A549 (cell line): ENCODE results near the gene BTBD16. TPM values are rescaled to one million over a fixed set of nuclear protein-coding genes. Genes with fewer than 3 reads are reported as not detected.

Source experiments
- ATAC-seq, 2 experiments: fragments of 200-7000 bp in 1 of 2; fragments of >200 bp in 1 of 2; cut with Nextera tagmentation in 1 of 2; cut with Tn5 transposase in 1 of 2; 3 replicates each; pipeline versions ENCODE4 v1.8.0 to v1.9.1; 2018 to 2020; ENCODE audit warnings: mild to moderate bottlenecking in 1 of 2, moderate library complexity in 1 of 2
- CTCF ChIA-PET: fragments of 300-600 bp; sonication (Branson Sonifier 250); formaldehyde crosslinking; extraction: SDS; loops from one replicate; lab custom pipeline; 2021; ENCODE audit warnings: antibody characterized with exemption, inconsistent platforms; lab: Yijun Ruan, JAX
- POLR2A ChIA-PET: fragments of 350-600 bp; formaldehyde crosslinking; extraction: SDS; loops from one replicate; lab custom pipeline; 2021; ENCODE audit warnings: antibody characterized with exemption, inconsistent platforms; lab: Yijun Ruan, JAX
- DNase-seq, 2 experiments: peaks; one replicate each; pipeline versions ENCODE4 v3.0.0 to v3.0.0-alpha.2; 2011 to 2016; ENCODE audit warnings: low read depth in 1 of 2, low spot score in 1 of 2
- FAIRE-seq: peaks from 2 replicates; lab custom pipeline; 2011; peaks lifted over from hg19 to GRCh38; lab: Jason Lieb, UNC
- H3K27ac ChIP-seq, 2 experiments: fragments of >200 bp; sonication (Bioruptor Twin); formaldehyde crosslinking; 3 replicates each; pipeline ENCODE4 v1.5.1; 2016 to 2017
- H3K4me1 ChIP-seq: fragments of >200 bp; sonication (Bioruptor Twin); formaldehyde crosslinking; 3 replicates; pipeline ENCODE4 v1.6.1; 2016
- H3K4me2 ChIP-seq: fragments of >200 bp; sonication (Bioruptor Twin); formaldehyde crosslinking; 3 replicates; pipeline ENCODE4 v1.6.1; 2016
- H3K4me3 ChIP-seq: fragments of >200 bp; sonication (Bioruptor Twin); formaldehyde crosslinking; 3 replicates; pipeline ENCODE4 v1.5.1; 2016
- H3K9me3 ChIP-seq: fragments of >200 bp; sonication (Bioruptor Twin); formaldehyde crosslinking; 3 replicates; pipeline ENCODE4 v1.6.1; 2016
- CBX8 ChIP-seq: fragments of 200-600 bp; sonication (generic); IDR thresholded peaks from 2 replicates; pipeline ENCODE4 v1.6.1; 2016
- CHD2 ChIP-seq: fragments of 150-350 bp; IDR thresholded peaks from 2 replicates; pipeline ENCODE4 v1.6.1; 2014; ENCODE audit warnings: low read length; ENCODE audit not compliant: partially characterized antibody
- EHMT2 ChIP-seq: fragments of 200-600 bp; sonication (generic); IDR thresholded peaks from 2 replicates; pipeline ENCODE4 v1.6.1; 2016; ENCODE audit warnings: antibody characterized with exemption, low read depth, mild to moderate bottlenecking, moderate library complexity
- FOSL2 ChIP-seq, 2 experiments: fragments of 450-650 bp in 1 of 2; fragments of >200 bp in 1 of 2; sonication (Bioruptor Twin) in 1 of 2; formaldehyde crosslinking; IDR thresholded peaks; 2 replicates each; pipeline versions ENCODE4 v1.5.0 to v1.6.1; 2016 to 2020; ENCODE audit warnings: mild to moderate bottlenecking in 1 of 2, moderate library complexity in 1 of 2
- GATA3 ChIP-seq: IDR thresholded peaks from 2 replicates; pipeline ENCODE4 v1.6.1; 2012; ENCODE audit warnings: borderline replicate concordance
- HDAC2 ChIP-seq: fragments of 200-600 bp; sonication (generic); IDR thresholded peaks from 2 replicates; pipeline ENCODE4 v1.6.1; 2016
- HEYL ChIP-seq: fragments of 250-450 bp; sonication (Bioruptor Pico); IDR thresholded peaks from 2 replicates; pipeline ENCODE4 v1.8.0; 2021; ENCODE audit warnings: mild to moderate bottlenecking, moderate library complexity
- JUN ChIP-seq, 2 experiments: fragments of >200 bp; sonication (Bioruptor Twin); formaldehyde crosslinking; IDR thresholded peaks; 2 replicates in 1 of 2; 3 replicates in 1 of 2; pipeline ENCODE4 v1.6.1; 2016 to 2017
- JUNB ChIP-seq: fragments of >200 bp; sonication (Bioruptor Twin); formaldehyde crosslinking; IDR thresholded peaks from 2 replicates; pipeline ENCODE4 v1.6.1; 2016
- KDM1A ChIP-seq: fragments of 200-600 bp; sonication (generic); IDR thresholded peaks from 2 replicates; pipeline ENCODE4 v1.6.1; 2016; ENCODE audit warnings: low read depth, mild to moderate bottlenecking
- MAFK ChIP-seq: fragments of 450-650 bp; IDR thresholded peaks from 2 replicates; pipeline ENCODE4 v1.6.1; 2014; ENCODE audit not compliant: partially characterized antibody
- MAX ChIP-seq: IDR thresholded peaks from 2 replicates; pipeline ENCODE4 v1.6.1; 2012
- NPAS2 ChIP-seq: fragments of 250-450 bp; sonication (Bioruptor Pico); IDR thresholded peaks from 2 replicates; pipeline ENCODE4 v1.8.0; 2022; ENCODE audit warnings: mild to moderate bottlenecking, moderate library complexity, borderline replicate concordance
- RAD21 ChIP-seq, 2 experiments: fragments of >200 bp in 1 of 2; sonication (Bioruptor Twin) in 1 of 2; formaldehyde crosslinking in 1 of 2; IDR thresholded peaks in 1 of 2; conservative IDR thresholded peaks in 1 of 2; 2 replicates in 1 of 2; 3 replicates in 1 of 2; pipeline ENCODE4 v1.6.1; 2012 to 2018; ENCODE audit warnings: inconsistent platforms in 1 of 2
- RCOR1 ChIP-seq: fragments of 150-350 bp; IDR thresholded peaks from 2 replicates; pipeline ENCODE4 v1.6.1; 2014; ENCODE audit warnings: antibody characterized with exemption, low read length, low read depth
- RFX5 ChIP-seq: fragments of 450-650 bp; IDR thresholded peaks from 2 replicates; pipeline ENCODE4 v1.7.1; 2014; ENCODE audit warnings: antibody characterized with exemption, mild to moderate bottlenecking, moderate library complexity
- RNF2 ChIP-seq: fragments of 200-600 bp; sonication (generic); IDR thresholded peaks from 2 replicates; pipeline ENCODE4 v1.6.1; 2016; ENCODE audit warnings: low read depth, mild to moderate bottlenecking, antibody characterized with exemption, moderate library complexity, borderline replicate concordance
- SREBF2 ChIP-seq: fragments of 450-650 bp; IDR thresholded peaks from 2 replicates; pipeline ENCODE4 v1.6.1; 2014; ENCODE audit warnings: mild to moderate bottlenecking, moderate library complexity
- TFCP2L1 ChIP-seq: fragments of 250-450 bp; sonication (Bioruptor Pico); IDR thresholded peaks from 2 replicates; pipeline ENCODE4 v1.5.0; 2021; ENCODE audit warnings: mild to moderate bottlenecking
- ZNF302 ChIP-seq: fragments of 250-450 bp; sonication (Bioruptor Pico); IDR thresholded peaks from 2 replicates; pipeline ENCODE4 v1.9.0; 2021; ENCODE audit warnings: inconsistent platforms, mild to moderate bottlenecking, moderate library complexity
- ZSCAN20 ChIP-seq: fragments of 250-450 bp; sonication (Bioruptor Pico); IDR thresholded peaks from 2 replicates; pipeline ENCODE4 v1.8.0; 2022; ENCODE audit warnings: mild to moderate bottlenecking, moderate library complexity
- WGBS: methylation state at CpG from one replicate; pipeline ENCODE4 v1.1.6; 2017; ENCODE audit errors: missing lambda C conversion rate; 5-methylcytosine and 5-hydroxymethylcytosine counted together
- polyA plus RNA-seq, 4 experiments: library from polyadenylated mRNA; depleted of rRNA in 3 of 4; stranded (reverse); fragments of >200 nt; fragmentation: RNase III in 1 of 4; extraction: RNeasy Plus Mini Kit Qiagen cat#74134 plus additional on column Dnase treatment in 1 of 4; gene quantifications; 2 replicates in 3 of 4; 3 replicates in 1 of 4; pipeline ENCODE4 v1.2.3, GENCODE V29; 2011 to 2017

The BTBD16 gene
- polyA plus RNA-seq, 2 of the 4 experiments (the other 2 are of a cell fraction) = 0.32 to 2.1 TPM

DNA sequence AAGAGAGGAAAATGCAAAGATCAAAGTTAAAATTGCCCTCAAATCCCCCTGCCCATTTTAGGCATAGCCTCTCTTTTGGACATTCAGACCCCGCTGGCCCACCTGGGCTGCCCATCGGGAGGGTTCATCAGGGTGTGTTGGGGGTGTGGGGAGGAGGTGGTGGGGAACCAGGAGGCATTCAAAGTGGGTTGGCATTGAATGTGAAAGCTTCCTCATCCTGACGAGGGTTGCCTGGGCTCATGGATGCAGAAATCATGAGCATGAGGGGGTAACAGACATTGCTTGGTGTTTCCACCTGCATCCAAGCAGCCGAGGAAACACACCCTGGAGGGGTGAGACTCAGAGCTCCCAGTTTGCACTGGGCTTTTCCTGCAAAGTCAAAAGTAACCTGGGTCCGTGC lies 20.6 kb downstream of the BTBD16 start:
- ChIA-PET POLR2A (no interaction called here), CTCF (interaction anchor here (1.0 to 1.4 kb wide), 2 partner anchors 143 to 274 kb away, joined by 3 to 4 read pairs; no protein-coding TSS in a partner anchor)
- DNase-seq (no peak), ATAC-seq (no peak), FAIRE-seq (no peak)
- peaks cover 14% of the 10 kb centered on the region for H3K4me1 ChIP-seq
- TF ChIP-seq TFCP2L1 (CRISPR knock-in tag) (no peak), ZNF302 (CRISPR knock-in tag) (no peak)
- H3K4me2 ChIP-seq = no peak overlapping the region
- WGBS = 90% methylated on average over 5 of the region's 5 CpGs
- no peak overlapping the region for H3K4me3 ChIP-seq
- H3K27ac ChIP-seq = no peak overlapping the region
- no peaks in the 10 kb centered on the region for H3K9me3 ChIP-seq

GRCh38 chr10:122292376-122292775 lies 21.3 kb downstream of the BTBD16 start:
- no peak overlapping the region for H3K4me2 ChIP-seq
- 56% methylated on average over 3 of the region's 3 CpGs for WGBS

GRCh38 chr10:122293156-122293960 lies 22.3 kb downstream of the BTBD16 start:
- H3K4me1 ChIP-seq = peaks cover 11% of the 10 kb centered on the region
- no peak overlapping the region for H3K4me2 ChIP-seq
- ATAC-seq = peak in 1 of 2 experiments; percentile 17; a peak in 3 of 6 replicates
- H3K4me3 ChIP-seq = no peak overlapping the region
- FAIRE-seq = no peak
- CTCF ChIA-PET = interaction anchor here (0.9 to 7.6 kb wide), 8 partner anchors 9 to 273 kb away, joined by 3 to 145 read pairs (median 3); no protein-coding TSS in a partner anchor
- peak overlapping the region in 1 of 2 experiments; percentile 45; a peak in 2 of 6 replicates for H3K27ac ChIP-seq
- WGBS = 75% methylated on average over 10 of the region's 10 CpGs
- no peaks in the 10 kb centered on the region for H3K9me3 ChIP-seq
- POLR2A ChIA-PET = no interaction called here
- TF ChIP-seq KDM1A (no peak), RNF2 (no peak), TFCP2L1 (CRISPR knock-in tag) (no peak), GATA3 (no peak), FOSL2 (IDR thresholded peaks at IDR 0.05) (no peak), FOSL2 (CRISPR knock-in tag; IDR thresholded peaks at IDR 0.05) (no peak), JUNB (no peak), RCOR1 (no peak), RFX5 (no peak), JUN (IDR thresholded peaks at IDR 0.05) (no peak), EHMT2 (no peak), CHD2 (no peak), HDAC2 (no peak)
- peak in 1 of 2 experiments; percentile 21 for DNase-seq

More at GRCh38 chr10:122292376-122292775, 21.3 kb downstream of the BTBD16 start:
- H3K27ac ChIP-seq = no peak overlapping the region
- FAIRE-seq (no peak), ATAC-seq (no peak), DNase-seq (no peak)
- CTCF ChIA-PET = interaction anchor here (1.4 to 7.6 kb wide), 2 partner anchors 273 to 274 kb away, joined by 4 to 136 read pairs; no protein-coding TSS in a partner anchor
- peaks cover 11% of the 10 kb centered on the region for H3K4me1 ChIP-seq
- TF ChIP-seq RNF2 = no peak
- no peak for TF ChIP-seq HEYL (CRISPR knock-in tag)
- no peak for TF ChIP-seq GATA3
- TF ChIP-seq SREBF2 = no peak
- TF ChIP-seq NPAS2 (CRISPR knock-in tag) = no peak
- POLR2A ChIA-PET = no interaction called here
- H3K9me3 ChIP-seq = no peaks in the 10 kb centered on the region
- no peak overlapping the region for H3K4me3 ChIP-seq

DNA sequence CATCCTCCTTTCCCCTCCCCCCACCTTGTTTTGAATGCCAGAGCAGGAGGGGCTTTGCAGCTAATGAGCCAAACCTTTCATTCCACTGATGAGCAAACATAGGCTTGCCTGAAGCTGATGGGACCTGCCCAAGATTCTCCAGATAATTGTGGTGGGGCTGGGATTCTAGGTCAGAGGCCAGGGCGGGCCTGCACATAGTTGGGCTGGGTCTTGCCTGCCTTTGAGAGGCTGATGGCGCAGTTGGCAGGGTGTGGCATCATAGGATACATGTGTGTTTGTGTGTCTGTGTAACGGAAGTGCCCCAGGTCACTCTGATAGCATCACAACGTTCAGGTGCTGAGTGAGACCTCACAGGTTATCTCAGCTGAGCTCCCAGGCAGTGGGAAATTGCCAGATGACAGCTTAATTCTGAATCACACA lies 22.9 kb downstream of the BTBD16 start:
- WGBS = 61% methylated on average over 4 of the region's 4 CpGs
- Histone ChIP-seq H3K27ac (peak overlapping the region in 1 of 2 experiments; percentile 45; a peak in 2 of 6 replicates), H3K9me3 (no peaks in the 10 kb centered on the region), H3K4me1 (peaks cover 11% of the 10 kb centered on the region), H3K4me3 (no peak overlapping the region), H3K4me2 (no peak overlapping the region)
- ATAC-seq (no peak), DNase-seq (peak in 1 of 2 experiments; percentile 20)
- no peak for TF ChIP-seq RAD21 (conservative IDR thresholded peaks at IDR 0.05 in 1 of 2, IDR thresholded peaks at IDR 0.05 in 1 of 2)
- no peak for TF ChIP-seq MAFK
- no peak for TF ChIP-seq EHMT2
- TF ChIP-seq ZSCAN20 (CRISPR knock-in tag) = no peak
- TF ChIP-seq HDAC2 = no peak
- TF ChIP-seq KDM1A = no peak
- no peak for TF ChIP-seq MAX
- no peak for TF ChIP-seq CBX8
- TF ChIP-seq, all 56 proteins: peak for 0
- POLR2A ChIA-PET = no interaction called here
- CTCF ChIA-PET = interaction anchor here (0.9 to 7.6 kb wide), 9 partner anchors 10 to 272 kb away, joined by 3 to 145 read pairs (median 3); no protein-coding TSS in a partner anchor
- no peak for FAIRE-seq
